GM12878 (cell line): ENCODE data around the gene SLC29A1. TPM values are rescaled to one million over a fixed set of nuclear protein-coding genes. Genes with fewer than 3 reads are reported as not detected.

Source experiments
- ATF7 ChIP-seq: fragments of 450-650 bp; IDR thresholded peaks from 2 replicates; pipeline ENCODE4 v1.6.1; 2016; ENCODE audit warnings: low read depth, mild to moderate bottlenecking
- BCL3 ChIP-seq: IDR thresholded peaks from 2 replicates; pipeline ENCODE4 v1.6.1; 2011; ENCODE audit warnings: borderline replicate concordance, low read depth, mild to moderate bottlenecking, moderate library complexity, low read length; ENCODE audit not compliant: insufficient read depth, poor library complexity, severe bottlenecking
- BMI1 ChIP-seq: fragments of 450-650 bp; IDR thresholded peaks from 2 replicates; pipeline ENCODE4 v1.6.1; 2016; ENCODE audit warnings: mild to moderate bottlenecking, moderate library complexity, borderline replicate concordance
- DPF2 ChIP-seq: fragments of 450-650 bp; IDR thresholded peaks from 2 replicates; pipeline ENCODE4 v1.6.1; 2017; ENCODE audit warnings: mild to moderate bottlenecking
- FOXK2 ChIP-seq: fragments of 450-650 bp; IDR thresholded peaks from 2 replicates; pipeline ENCODE4 v1.6.1; 2017; ENCODE audit warnings: mild to moderate bottlenecking, moderate library complexity
- HDAC2 ChIP-seq: fragments of 200-600 bp; sonication (generic); IDR thresholded peaks from 2 replicates; pipeline ENCODE4 v1.6.1; 2017
- PAX5 ChIP-seq: IDR thresholded peaks from 2 replicates; pipeline ENCODE4 v1.6.1; 2011; ENCODE audit warnings: low read depth, low read length, borderline replicate concordance
- RAD51 ChIP-seq: fragments of 450-650 bp; IDR thresholded peaks from 2 replicates; pipeline ENCODE4 v1.6.1; 2016; ENCODE audit warnings: moderate library complexity, mild to moderate bottlenecking, inconsistent platforms
- REST ChIP-seq: IDR thresholded peaks from 2 replicates; pipeline ENCODE4 v1.6.1; 2012; ENCODE audit warnings: mild to moderate bottlenecking, low read depth, low read length
- SMAD1 ChIP-seq: fragments of 450-650 bp; IDR thresholded peaks from 2 replicates; pipeline ENCODE4 v1.6.1; 2018; ENCODE audit warnings: mild to moderate bottlenecking, low read depth; ENCODE audit not compliant: partially characterized antibody
- SP1 ChIP-seq: IDR thresholded peaks from one replicate; pipeline ENCODE4 v1.6.1; 2011; ENCODE audit warnings: low read depth, low read length
- SPI1 ChIP-seq: IDR thresholded peaks from 2 replicates; pipeline ENCODE4 v1.6.1; 2011; ENCODE audit warnings: low read depth, mild to moderate bottlenecking, low read length, moderate library complexity, borderline replicate concordance; ENCODE audit not compliant: insufficient read depth
- TBL1XR1 ChIP-seq: IDR thresholded peaks from 2 replicates; pipeline ENCODE4 v1.6.1; 2012; ENCODE audit warnings: low read depth, low read length, improper control_type of control experiment
- ZNF217 ChIP-seq: fragments of 450-650 bp; IDR thresholded peaks from 2 replicates; pipeline ENCODE4 v1.6.1; 2017; ENCODE audit warnings: antibody characterized with exemption, mild to moderate bottlenecking
- polyA plus RNA-seq, 11 experiments: library from polyadenylated mRNA; depleted of rRNA in 4 of 11; unstranded in 6 of 11; stranded (reverse) in 5 of 11; fragments of >200 nt; fragmentation: Nextera tagmentation in 4 of 11; fragmentation: Illumina TruSeq in 1 of 11; extraction: Ambion mirVana in 4 of 11; extraction: Trizol in 1 of 11; gene quantifications; 1 replicate in 1 of 11; 2 replicates in 10 of 11; pipeline versions ENCODE4 v1.2.1 to v1.2.3, GENCODE V29; 2011 to 2016; ENCODE audit warnings: inconsistent platforms in 2 of 11, missing spikeins in 2 of 11, low read depth in 1 of 11
- total RNA-seq, 4 experiments: library from RNA; depleted of rRNA in 3 of 4; stranded (reverse); fragments of >200 nt in 3 of 4; fragmentation: Illumina TruSeq in 1 of 4; extraction: Trizol in 1 of 4; gene quantifications; 2 replicates each; pipeline versions ENCODE4 v1.2.1 to v1.2.3, GENCODE V29; 2013 to 2021
- TF ChIP-seq, protein P1 (sequence below), 3 experiments: IDR thresholded peaks in 2 of 3; conservative IDR thresholded peaks in 1 of 3; 2 replicates each; pipeline ENCODE4 v1.5.1; 2011; ENCODE audit warnings: low read depth in 3 of 3, low read length in 3 of 3, mild to moderate bottlenecking in 3 of 3, control low read depth in 2 of 3, moderate library complexity in 2 of 3, inconsistent platforms in 1 of 3, mixed read lengths in 1 of 3; ENCODE audit not compliant: control insufficient read depth in 2 of 3, insufficient read depth in 1 of 3; ENCODE audit errors: extremely low read depth in 1 of 3
- TF ChIP-seq, protein P2 (sequence below): fragments of 450-650 bp; IDR thresholded peaks from 2 replicates; pipeline ENCODE4 v1.6.1; 2018; ENCODE audit warnings: mild to moderate bottlenecking, low read depth, moderate library complexity; ENCODE audit not compliant: partially characterized antibody
- TF ChIP-seq, protein P3 (sequence below): fragments of 450-650 bp; IDR thresholded peaks from 2 replicates; pipeline ENCODE4 v1.6.1; 2017; ENCODE audit warnings: borderline replicate concordance

SLC29A1 gene
- total and polyA plus RNA-seq, 10 of the 15 experiments (the other 5 are each of a cell fraction or from before 2014, with no cell fraction given): 10.0 to 132 (median 93.4) TPM

GRCh38 chr6:44257753-44258324, 34.4 kb downstream of the SLC29A1 start (continued):
- TF ChIP-seq, protein P1, sequence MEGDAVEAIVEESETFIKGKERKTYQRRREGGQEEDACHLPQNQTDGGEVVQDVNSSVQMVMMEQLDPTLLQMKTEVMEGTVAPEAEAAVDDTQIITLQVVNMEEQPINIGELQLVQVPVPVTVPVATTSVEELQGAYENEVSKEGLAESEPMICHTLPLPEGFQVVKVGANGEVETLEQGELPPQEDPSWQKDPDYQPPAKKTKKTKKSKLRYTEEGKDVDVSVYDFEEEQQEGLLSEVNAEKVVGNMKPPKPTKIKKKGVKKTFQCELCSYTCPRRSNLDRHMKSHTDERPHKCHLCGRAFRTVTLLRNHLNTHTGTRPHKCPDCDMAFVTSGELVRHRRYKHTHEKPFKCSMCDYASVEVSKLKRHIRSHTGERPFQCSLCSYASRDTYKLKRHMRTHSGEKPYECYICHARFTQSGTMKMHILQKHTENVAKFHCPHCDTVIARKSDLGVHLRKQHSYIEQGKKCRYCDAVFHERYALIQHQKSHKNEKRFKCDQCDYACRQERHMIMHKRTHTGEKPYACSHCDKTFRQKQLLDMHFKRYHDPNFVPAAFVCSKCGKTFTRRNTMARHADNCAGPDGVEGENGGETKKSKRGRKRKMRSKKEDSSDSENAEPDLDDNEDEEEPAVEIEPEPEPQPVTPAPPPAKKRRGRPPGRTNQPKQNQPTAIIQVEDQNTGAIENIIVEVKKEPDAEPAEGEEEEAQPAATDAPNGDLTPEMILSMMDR (IDR thresholded peaks at IDR 0.05 in 2 of 3, conservative IDR thresholded peaks at IDR 0.05 in 1 of 3; ENCODE audit: control insufficient read depth in 2 of 3, extremely low read depth in 1 of 3, insufficient read depth in 1 of 3, low read depth in 3 of 3, low read length in 3 of 3): peak in 1 of 3 experiments; percentile 2; a peak in 1 of 6 replicates
- TF ChIP-seq BCL3: peak; percentile 2
- TF ChIP-seq ATF7: peak; percentile 75
- TF ChIP-seq PAX5: 0 out of 2 replicates have a peak, but pooled peaks have one; percentile 20
- peak; percentile 62 for TF ChIP-seq SMAD1
- no peak for TF ChIP-seq HDAC2
- TF ChIP-seq ZNF217: peak; percentile 42; the same call in 1 of the 2 replicates
- peak; percentile 96 for TF ChIP-seq SPI1
- TF ChIP-seq TBL1XR1: 0 out of 2 replicates have a peak, but pooled peaks have one; percentile 39
- peak; percentile 89; the same call in 1 of the 2 replicates for TF ChIP-seq DPF2
- TF ChIP-seq, protein P2, sequence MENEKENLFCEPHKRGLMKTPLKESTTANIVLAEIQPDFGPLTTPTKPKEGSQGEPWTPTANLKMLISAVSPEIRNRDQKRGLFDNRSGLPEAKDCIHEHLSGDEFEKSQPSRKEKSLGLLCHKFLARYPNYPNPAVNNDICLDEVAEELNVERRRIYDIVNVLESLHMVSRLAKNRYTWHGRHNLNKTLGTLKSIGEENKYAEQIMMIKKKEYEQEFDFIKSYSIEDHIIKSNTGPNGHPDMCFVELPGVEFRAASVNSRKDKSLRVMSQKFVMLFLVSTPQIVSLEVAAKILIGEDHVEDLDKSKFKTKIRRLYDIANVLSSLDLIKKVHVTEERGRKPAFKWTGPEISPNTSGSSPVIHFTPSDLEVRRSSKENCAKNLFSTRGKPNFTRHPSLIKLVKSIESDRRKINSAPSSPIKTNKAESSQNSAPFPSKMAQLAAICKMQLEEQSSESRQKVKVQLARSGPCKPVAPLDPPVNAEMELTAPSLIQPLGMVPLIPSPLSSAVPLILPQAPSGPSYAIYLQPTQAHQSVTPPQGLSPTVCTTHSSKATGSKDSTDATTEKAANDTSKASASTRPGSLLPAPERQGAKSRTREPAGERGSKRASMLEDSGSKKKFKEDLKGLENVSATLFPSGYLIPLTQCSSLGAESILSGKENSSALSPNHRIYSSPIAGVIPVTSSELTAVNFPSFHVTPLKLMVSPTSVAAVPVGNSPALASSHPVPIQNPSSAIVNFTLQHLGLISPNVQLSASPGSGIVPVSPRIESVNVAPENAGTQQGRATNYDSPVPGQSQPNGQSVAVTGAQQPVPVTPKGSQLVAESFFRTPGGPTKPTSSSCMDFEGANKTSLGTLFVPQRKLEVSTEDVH: peak; percentile 80
- TF ChIP-seq, protein P3, sequence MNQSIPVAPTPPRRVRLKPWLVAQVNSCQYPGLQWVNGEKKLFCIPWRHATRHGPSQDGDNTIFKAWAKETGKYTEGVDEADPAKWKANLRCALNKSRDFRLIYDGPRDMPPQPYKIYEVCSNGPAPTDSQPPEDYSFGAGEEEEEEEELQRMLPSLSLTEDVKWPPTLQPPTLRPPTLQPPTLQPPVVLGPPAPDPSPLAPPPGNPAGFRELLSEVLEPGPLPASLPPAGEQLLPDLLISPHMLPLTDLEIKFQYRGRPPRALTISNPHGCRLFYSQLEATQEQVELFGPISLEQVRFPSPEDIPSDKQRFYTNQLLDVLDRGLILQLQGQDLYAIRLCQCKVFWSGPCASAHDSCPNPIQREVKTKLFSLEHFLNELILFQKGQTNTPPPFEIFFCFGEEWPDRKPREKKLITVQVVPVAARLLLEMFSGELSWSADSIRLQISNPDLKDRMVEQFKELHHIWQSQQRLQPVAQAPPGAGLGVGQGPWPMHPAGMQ: no peak
- 0 out of 2 replicates have a peak, but pooled peaks have one; percentile 4 for TF ChIP-seq REST
- TF ChIP-seq SP1: peak; percentile 55
- TF ChIP-seq BMI1: peak; percentile 65; the same call in 1 of the 2 replicates
- TF ChIP-seq RAD51: no peak
- no peak for TF ChIP-seq FOXK2
